C4-2B (cell line): ENCODE measurements around the gene UNC80.
A peak's percentile ranks its signal among the peaks of the same experiment; 100 is the strongest.

Source experiments
- H3K27ac ChIP-seq: fragments of 450-650 bp; 2 replicates; pipeline ENCODE4 v1.5.1; 2017
- CTCF ChIP-seq: fragments of 450-650 bp; conservative IDR thresholded peaks from 2 replicates; pipeline ENCODE4 v1.5.1; 2017; ENCODE audit warnings: mild to moderate bottlenecking
- ZFX ChIP-seq: fragments of 450-650 bp; IDR thresholded peaks from 2 replicates; pipeline ENCODE4 v1.6.1; 2017

UNC80 gene

GRCh38 chr2:209933499-209934483, 162.2 kb downstream of the UNC80 start:
- TF ChIP-seq CTCF (no peak; the same call in none of the 2 replicates), ZFX (no peak)
- H3K27ac ChIP-seq, result no peak overlapping the region

GRCh38 chr2:209936106-209936666, 164.6 kb downstream of the UNC80 start:
- no peak overlapping the region for H3K27ac ChIP-seq
- TF ChIP-seq ZFX, result no peak
- TF ChIP-seq CTCF, result peak; percentile 36

- TF ChIP-seq ZFX (no peak), CTCF (no peak)
Observed at GRCh38 chr2:209937893-209938292, 166.3 kb downstream of the UNC80 start.

GRCh38 chr2:209938906-209939305, 167.3 kb downstream of the UNC80 start:
- TF ChIP-seq CTCF (no peak), ZFX (no peak)
- H3K27ac ChIP-seq, result no peak overlapping the region

More at GRCh38 chr2:209937893-209938292, 166.3 kb downstream of the UNC80 start:
- no peak overlapping the region for H3K27ac ChIP-seq

- TF ChIP-seq CTCF (no peak), ZFX (no peak)
- no peak overlapping the region for H3K27ac ChIP-seq
Observed at GRCh38 chr2:209940936-209941335, 169.3 kb downstream of the UNC80 start.

- no peak overlapping the region for H3K27ac ChIP-seq
- TF ChIP-seq ZFX (no peak), CTCF (no peak)
Observed at GRCh38 chr2:209942426-209942825, 170.8 kb downstream of the UNC80 start.
